ENCODE results near the gene SLC8A2. TPM values are rescaled to one million over a fixed set of nuclear protein-coding genes. Genes with fewer than 3 reads are reported as not detected.

The SLC8A2 gene
- polyA plus RNA-seq, 4 donors = 0.12 to 0.92 TPM; not detected in 2

DNA sequence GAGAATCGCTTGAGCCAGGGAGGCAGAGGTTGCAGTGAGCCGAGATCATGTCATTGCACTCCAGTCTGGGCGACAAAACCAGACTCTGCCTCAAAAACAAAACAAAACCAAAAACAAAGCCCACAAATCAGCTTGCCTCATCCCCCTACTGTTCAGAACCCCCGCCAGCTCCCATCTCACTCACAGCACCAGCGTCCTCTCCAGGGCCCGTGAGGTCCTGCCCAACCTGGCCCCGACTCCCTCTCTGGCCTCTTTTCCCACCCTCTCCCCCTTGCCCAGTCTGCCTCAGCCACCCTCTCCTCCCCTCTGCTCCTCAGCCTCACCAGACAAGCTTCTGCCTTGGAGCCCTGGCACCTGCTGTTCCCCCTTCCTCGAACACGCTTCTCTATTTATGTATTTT, 3.8 kb downstream of the SLC8A2 start:
- Histone ChIP-seq H3K36me3 (ENCODE audit: control insufficient read depth in 3 of 3, insufficient read depth in 2 of 3, low read depth in 1 of 3, low read length in 3 of 3) (no peaks in the 10 kb centered on the region), H3K27me3 (ENCODE audit: control insufficient read depth in 3 of 3, insufficient read depth in 3 of 3, low read length in 3 of 3) (peaks cover 4 to 69% (median 28%) of the 10 kb centered on the region in 3 donors), H3K27ac (ENCODE audit: low read depth in 1 of 3, low read length in 2 of 3) (no peak overlapping the region), H3K4me3 (ENCODE audit: low read depth in 1 of 3, low read length in 3 of 3) (no peak overlapping the region), H3K4me1 (ENCODE audit: control insufficient read depth in 3 of 3, insufficient read depth in 2 of 3, low read depth in 1 of 3, low read length in 2 of 3) (peaks cover 0 to 2% (median 0%) of the 10 kb centered on the region in 3 donors), H3K9me3 (ENCODE audit: control insufficient read depth in 2 of 2, insufficient read depth in 1 of 2, low read depth in 1 of 2, low read length in 1 of 2) (no peaks in the 10 kb centered on the region)
- DNase-seq = no peak
- no peak for FAIRE-seq
- WGBS, 3 donors = 42 to 53% (median 47%) methylated on average over 9 of the region's 9 CpGs

DNA sequence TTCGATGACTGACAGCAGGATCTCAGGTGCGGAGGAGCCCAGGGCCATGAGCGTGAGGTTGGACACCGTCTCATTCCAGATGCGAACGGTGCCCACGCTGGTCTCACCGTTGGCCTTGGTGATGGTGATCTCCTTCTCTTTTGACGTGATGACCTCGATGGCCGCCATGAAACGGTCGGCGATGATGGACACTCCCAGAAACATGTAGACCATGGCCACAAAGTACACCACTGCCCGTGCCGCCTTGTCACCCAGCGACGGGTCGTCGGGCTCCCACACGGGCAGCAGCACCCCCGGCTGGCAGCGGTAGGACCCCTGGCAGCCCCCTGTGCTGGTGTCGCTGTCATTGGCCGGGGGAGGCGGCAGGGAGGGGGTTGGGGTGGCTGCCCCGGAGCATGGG, 5.7 kb downstream of the SLC8A2 start:
- FAIRE-seq = no peak
- 87 to 91% (median 90%) methylated on average over 25 to 27 of the region's 27 CpGs for WGBS, 3 donors
- Histone ChIP-seq H3K27me3 (ENCODE audit: control insufficient read depth in 3 of 3, insufficient read depth in 3 of 3, low read length in 3 of 3) (peaks cover 4 to 57% (median 28%) of the 10 kb centered on the region in 3 donors), H3K9me3 (ENCODE audit: control insufficient read depth in 2 of 2, insufficient read depth in 1 of 2, low read depth in 1 of 2, low read length in 1 of 2) (no peaks in the 10 kb centered on the region), H3K4me3 (ENCODE audit: low read depth in 1 of 3, low read length in 3 of 3) (no peak overlapping the region), H3K36me3 (ENCODE audit: control insufficient read depth in 3 of 3, insufficient read depth in 2 of 3, low read depth in 1 of 3, low read length in 3 of 3) (no peaks in the 10 kb centered on the region), H3K27ac (ENCODE audit: low read depth in 1 of 3, low read length in 2 of 3) (no peak overlapping the region), H3K4me1 (ENCODE audit: control insufficient read depth in 3 of 3, insufficient read depth in 2 of 3, low read depth in 1 of 3, low read length in 2 of 3) (no peaks in the 10 kb centered on the region)
- no peak for DNase-seq

DNA sequence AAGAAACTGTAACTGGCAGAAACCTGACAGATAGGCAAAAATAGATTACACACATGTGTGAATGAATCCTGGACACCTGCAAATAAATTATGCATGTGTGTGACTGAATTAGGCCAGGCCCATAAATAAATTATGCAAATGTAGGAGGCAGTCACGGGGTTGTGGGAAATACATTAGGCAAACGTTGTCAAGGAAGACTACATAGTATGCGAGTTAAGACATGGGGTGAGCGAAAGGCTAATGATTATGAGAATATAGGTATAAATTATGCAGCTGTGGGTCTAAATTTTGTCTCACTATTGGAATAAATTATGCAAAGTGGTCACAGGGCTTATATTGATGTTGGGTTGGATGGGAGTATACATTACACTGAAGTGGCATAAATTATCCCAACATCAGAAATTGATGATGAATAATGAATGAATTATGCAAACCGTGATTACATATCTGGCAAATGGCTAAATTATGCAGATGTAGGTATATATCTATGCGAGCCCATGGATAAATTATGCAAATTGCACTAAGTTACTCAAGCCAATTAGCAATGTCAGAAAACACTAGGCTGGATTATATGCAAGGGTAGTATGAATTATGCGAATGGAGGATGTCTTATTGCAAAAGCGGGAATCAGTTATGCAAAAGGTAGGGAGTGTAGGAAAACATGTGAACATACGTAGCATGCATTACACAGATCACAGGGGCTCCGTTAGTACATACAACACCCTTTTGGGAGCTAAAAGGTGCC, 6.8 kb downstream of the SLC8A2 start:
- Histone ChIP-seq H3K27me3 (ENCODE audit: control insufficient read depth in 3 of 3, insufficient read depth in 3 of 3, low read length in 3 of 3) (peaks cover 0 to 49% (median 24%) of the 10 kb centered on the region in 3 donors), H3K4me1 (ENCODE audit: control insufficient read depth in 3 of 3, insufficient read depth in 2 of 3, low read depth in 1 of 3, low read length in 2 of 3) (no peaks in the 10 kb centered on the region), H3K36me3 (ENCODE audit: control insufficient read depth in 3 of 3, insufficient read depth in 2 of 3, low read depth in 1 of 3, low read length in 3 of 3) (no peaks in the 10 kb centered on the region), H3K9me3 (ENCODE audit: control insufficient read depth in 2 of 2, insufficient read depth in 1 of 2, low read depth in 1 of 2, low read length in 1 of 2) (no peaks in the 10 kb centered on the region), H3K27ac (ENCODE audit: low read depth in 1 of 3, low read length in 2 of 3) (no peak overlapping the region), H3K4me3 (ENCODE audit: low read depth in 1 of 3, low read length in 3 of 3) (no peak overlapping the region)
- WGBS, 3 donors = 59 to 69% (median 64%) methylated on average over 10 of the region's 10 CpGs
- no peak for FAIRE-seq
- no peak for DNase-seq

DNA sequence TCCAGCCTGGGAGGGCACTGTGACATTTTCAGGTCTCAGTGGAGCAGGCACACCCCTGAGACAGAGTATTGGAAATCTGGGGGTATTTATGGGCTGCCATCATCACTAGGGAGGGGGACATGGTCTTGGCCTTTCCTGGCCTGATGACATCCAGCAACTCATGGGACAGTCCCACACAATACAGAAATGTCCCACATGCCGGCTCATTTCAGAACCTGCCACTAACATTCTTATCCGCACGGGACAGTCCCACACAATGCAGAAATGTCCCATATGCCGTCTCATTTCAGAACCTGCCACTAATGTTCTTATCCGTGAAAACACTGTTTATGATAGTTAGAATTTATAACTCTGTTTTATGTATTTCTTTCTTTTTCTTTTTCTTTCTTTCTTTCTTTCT, 9.8 kb downstream of the SLC8A2 start:
- no peak overlapping the region for H3K4me3 ChIP-seq (ENCODE audit: low read depth in 1 of 3, low read length in 3 of 3)
- H3K27ac ChIP-seq (ENCODE audit: low read depth in 1 of 3, low read length in 2 of 3) = no peak overlapping the region
- no peaks in the 10 kb centered on the region for H3K36me3 ChIP-seq (ENCODE audit: control insufficient read depth in 3 of 3, insufficient read depth in 2 of 3, low read depth in 1 of 3, low read length in 3 of 3)
- H3K9me3 ChIP-seq (ENCODE audit: control insufficient read depth in 2 of 2, insufficient read depth in 1 of 2, low read depth in 1 of 2, low read length in 1 of 2) = no peaks in the 10 kb centered on the region
- 65 to 82% (median 78%) methylated on average over 5 of the region's 5 CpGs for WGBS, 3 donors
- H3K27me3 ChIP-seq (ENCODE audit: control insufficient read depth in 3 of 3, insufficient read depth in 3 of 3, low read length in 3 of 3) = peaks cover 0 to 48% (median 15%) of the 10 kb centered on the region in 3 donors
- FAIRE-seq (no peak), DNase-seq (no peak)
- peaks cover 0 to 2% (median 0%) of the 10 kb centered on the region in 3 donors for H3K4me1 ChIP-seq (ENCODE audit: control insufficient read depth in 3 of 3, insufficient read depth in 2 of 3, low read depth in 1 of 3, low read length in 2 of 3)

DNA sequence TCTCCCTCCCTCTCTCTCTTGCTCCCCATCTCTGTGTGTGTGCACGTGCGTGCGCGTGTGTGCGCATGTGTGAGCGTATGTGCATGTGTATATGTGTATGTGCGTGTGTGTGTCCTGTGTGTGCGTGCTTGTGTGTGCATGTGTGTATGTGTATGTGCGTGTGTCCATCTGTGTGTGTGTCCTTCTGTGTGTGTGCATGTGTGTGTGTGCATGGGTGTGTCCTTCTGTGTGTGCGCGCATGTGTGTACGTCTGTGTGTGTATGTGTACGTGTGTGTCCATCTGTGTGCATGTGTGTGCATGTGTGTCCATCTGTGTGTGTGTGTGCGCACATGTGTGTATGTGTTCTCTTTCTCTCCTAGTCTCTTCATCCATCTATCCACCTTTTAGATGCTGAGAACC, 12.2 kb downstream of the SLC8A2 start:
- Histone ChIP-seq H3K4me3 (ENCODE audit: low read depth in 1 of 3, low read length in 3 of 3) (no peak overlapping the region), H3K36me3 (ENCODE audit: control insufficient read depth in 3 of 3, insufficient read depth in 2 of 3, low read depth in 1 of 3, low read length in 3 of 3) (no peaks in the 10 kb centered on the region), H3K4me1 (ENCODE audit: control insufficient read depth in 3 of 3, insufficient read depth in 2 of 3, low read depth in 1 of 3, low read length in 2 of 3) (peaks cover 0 to 2% (median 0%) of the 10 kb centered on the region in 3 donors), H3K9me3 (ENCODE audit: control insufficient read depth in 2 of 2, insufficient read depth in 1 of 2, low read depth in 1 of 2, low read length in 1 of 2) (peaks cover 0 to 12% of the 10 kb centered on the region in 2 donors), H3K27ac (ENCODE audit: low read depth in 1 of 3, low read length in 2 of 3) (no peak overlapping the region), H3K27me3 (ENCODE audit: control insufficient read depth in 3 of 3, insufficient read depth in 3 of 3, low read length in 3 of 3) (peaks cover 0 to 56% (median 24%) of the 10 kb centered on the region in 3 donors)
- DNase-seq = no peak
- WGBS, 3 donors = 87 to 92% (median 90%) methylated on average over 14 of the region's 14 CpGs
- FAIRE-seq = no peak

DNA sequence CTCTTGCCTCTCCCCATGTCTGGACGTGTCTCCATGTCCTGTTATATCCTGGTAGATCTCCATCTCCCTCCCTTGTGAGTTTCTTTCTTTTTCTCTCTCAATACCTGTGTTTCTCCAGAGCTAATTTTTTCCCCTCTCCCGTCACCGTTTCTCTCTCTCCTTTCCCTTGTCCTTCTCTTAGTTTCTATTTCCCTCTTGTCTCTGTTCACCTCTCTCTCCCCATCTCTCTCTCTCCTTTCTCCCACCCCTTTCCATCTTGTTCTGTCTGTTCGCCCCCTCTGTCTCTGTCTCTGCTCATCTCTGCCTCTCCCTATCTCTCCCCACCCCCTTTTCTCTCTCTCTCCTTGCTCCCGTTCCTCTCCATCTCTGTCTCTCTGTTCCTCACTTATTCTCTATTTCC, 13.0 kb downstream of the SLC8A2 start:
- FAIRE-seq (no peak), DNase-seq (no peak)
- Histone ChIP-seq H3K27ac (ENCODE audit: low read depth in 1 of 3, low read length in 2 of 3) (no peak overlapping the region), H3K4me1 (ENCODE audit: control insufficient read depth in 3 of 3, insufficient read depth in 2 of 3, low read depth in 1 of 3, low read length in 2 of 3) (peaks cover 0 to 2% (median 0%) of the 10 kb centered on the region in 3 donors), H3K9me3 (ENCODE audit: control insufficient read depth in 2 of 2, insufficient read depth in 1 of 2, low read depth in 1 of 2, low read length in 1 of 2) (peaks cover 0 to 12% of the 10 kb centered on the region in 2 donors), H3K27me3 (ENCODE audit: control insufficient read depth in 3 of 3, insufficient read depth in 3 of 3, low read length in 3 of 3) (peaks cover 0 to 62% (median 24%) of the 10 kb centered on the region in 3 donors), H3K36me3 (ENCODE audit: control insufficient read depth in 3 of 3, insufficient read depth in 2 of 3, low read depth in 1 of 3, low read length in 3 of 3) (no peaks in the 10 kb centered on the region), H3K4me3 (ENCODE audit: low read depth in 1 of 3, low read length in 3 of 3) (no peak overlapping the region)
- WGBS, 3 donors = 20 to 30% (median 22%) methylated on average over 5 of the region's 5 CpGs

DNA sequence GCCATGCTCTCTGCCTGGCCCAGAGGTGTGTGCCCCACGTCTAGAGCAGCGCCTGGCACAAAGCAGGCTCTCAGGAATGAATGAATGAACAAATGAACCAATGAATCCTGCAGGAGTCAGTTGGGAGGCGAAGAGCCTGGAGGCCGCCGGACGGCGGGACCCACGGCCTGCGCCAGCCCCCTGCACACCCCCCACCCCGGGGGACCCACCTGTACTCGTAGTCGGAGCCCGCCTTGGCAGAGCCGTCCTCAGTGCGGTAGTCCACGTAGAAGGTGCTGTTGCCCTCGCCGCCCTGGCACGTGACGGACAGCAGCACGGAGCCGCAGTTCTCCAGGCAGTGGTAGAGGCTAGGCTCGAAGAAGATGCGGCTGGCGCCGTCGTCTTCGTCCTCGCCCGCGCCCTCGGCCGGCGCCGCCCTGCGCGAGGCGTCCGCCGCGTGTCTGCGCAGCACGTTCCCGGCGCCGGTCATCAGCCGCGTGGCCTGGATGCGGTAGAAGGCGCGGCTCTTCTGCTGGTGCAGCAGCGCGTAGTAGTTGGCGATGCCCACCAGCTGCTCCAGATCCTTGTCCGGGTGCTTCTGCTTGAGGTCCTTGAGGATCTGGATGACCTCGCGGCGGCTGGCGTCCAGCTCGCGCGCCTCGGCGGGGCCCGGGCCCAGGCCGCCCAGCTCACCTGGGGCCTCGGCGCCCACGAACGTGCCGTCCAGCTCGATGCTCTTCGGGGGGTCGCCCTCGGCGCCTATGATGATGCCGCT, 14.8 kb downstream of the SLC8A2 start:
- DNase-seq (peak in 1 of 2 donors; percentile 21), FAIRE-seq (no peak)
- H3K4me1 ChIP-seq (ENCODE audit: control insufficient read depth in 3 of 3, insufficient read depth in 2 of 3, low read depth in 1 of 3, low read length in 2 of 3) = peaks cover 0 to 2% (median 0%) of the 10 kb centered on the region in 3 donors
- H3K9me3 ChIP-seq (ENCODE audit: control insufficient read depth in 2 of 2, insufficient read depth in 1 of 2, low read depth in 1 of 2, low read length in 1 of 2) = peaks cover 0 to 12% of the 10 kb centered on the region in 2 donors
- WGBS, 3 donors = 30 to 39% (median 31%) methylated on average over 53 to 77 of the region's 77 CpGs
- no peak overlapping the region for H3K27ac ChIP-seq (ENCODE audit: low read depth in 1 of 3, low read length in 2 of 3)
- peaks cover 0 to 62% (median 24%) of the 10 kb centered on the region in 3 donors for H3K27me3 ChIP-seq (ENCODE audit: control insufficient read depth in 3 of 3, insufficient read depth in 3 of 3, low read length in 3 of 3)
- H3K36me3 ChIP-seq (ENCODE audit: control insufficient read depth in 3 of 3, insufficient read depth in 2 of 3, low read depth in 1 of 3, low read length in 3 of 3) = no peaks in the 10 kb centered on the region
- H3K4me3 ChIP-seq (ENCODE audit: low read depth in 1 of 3, low read length in 3 of 3) = no peak overlapping the region

DNA sequence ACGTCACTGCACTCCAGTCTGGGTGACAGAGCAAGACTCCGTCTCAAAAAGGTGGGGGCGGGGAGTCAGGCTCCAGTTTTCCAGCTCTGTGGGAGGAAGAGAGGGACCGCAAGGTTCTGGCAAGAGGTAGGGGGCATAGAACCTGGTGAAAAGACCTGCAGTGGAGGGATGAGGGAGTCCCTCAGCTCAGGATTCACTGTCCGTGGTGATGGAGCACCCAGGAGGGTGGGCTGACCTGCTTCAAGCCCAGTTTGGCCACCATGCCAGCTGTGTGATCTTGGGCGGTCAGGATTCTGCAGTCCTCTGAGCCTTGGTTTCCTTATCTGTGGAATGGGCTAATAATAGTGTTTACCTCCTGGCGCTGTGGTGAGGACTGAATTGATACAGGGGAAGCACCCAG, 21.2 kb downstream of the SLC8A2 start:
- Histone ChIP-seq H3K4me3 (ENCODE audit: low read depth in 1 of 3, low read length in 3 of 3) (no peak overlapping the region), H3K9me3 (ENCODE audit: control insufficient read depth in 2 of 2, insufficient read depth in 1 of 2, low read depth in 1 of 2, low read length in 1 of 2) (peaks cover 0 to 4% of the 10 kb centered on the region in 2 donors), H3K36me3 (ENCODE audit: control insufficient read depth in 3 of 3, insufficient read depth in 2 of 3, low read depth in 1 of 3, low read length in 3 of 3) (no peaks in the 10 kb centered on the region), H3K27me3 (ENCODE audit: control insufficient read depth in 3 of 3, insufficient read depth in 3 of 3, low read length in 3 of 3) (peaks cover 6 to 68% (median 9%) of the 10 kb centered on the region in 3 donors), H3K27ac (ENCODE audit: low read depth in 1 of 3, low read length in 2 of 3) (no peak overlapping the region), H3K4me1 (ENCODE audit: control insufficient read depth in 3 of 3, insufficient read depth in 2 of 3, low read depth in 1 of 3, low read length in 2 of 3) (peaks cover 0 to 9% (median 5%) of the 10 kb centered on the region in 3 donors)
- no peak for DNase-seq
- FAIRE-seq = no peak
- WGBS, 3 donors = 51 to 63% (median 61%) methylated on average over 7 of the region's 7 CpGs

All from small intestine (tissue), 7 donors.